NCI-H510A (cell line): Measurements from ENCODE around the gene CD6.
"Not testable (repeated sequence)": the region's sequence is repeated elsewhere in the genome, so short reads cannot be mapped to it uniquely, and the experiment has no call there.

Experiments used
- DNase-seq: peaks from one replicate; lab custom pipeline; 2025; lab: John Stamatoyannopoulos, UW

The CD6 gene

DNA sequence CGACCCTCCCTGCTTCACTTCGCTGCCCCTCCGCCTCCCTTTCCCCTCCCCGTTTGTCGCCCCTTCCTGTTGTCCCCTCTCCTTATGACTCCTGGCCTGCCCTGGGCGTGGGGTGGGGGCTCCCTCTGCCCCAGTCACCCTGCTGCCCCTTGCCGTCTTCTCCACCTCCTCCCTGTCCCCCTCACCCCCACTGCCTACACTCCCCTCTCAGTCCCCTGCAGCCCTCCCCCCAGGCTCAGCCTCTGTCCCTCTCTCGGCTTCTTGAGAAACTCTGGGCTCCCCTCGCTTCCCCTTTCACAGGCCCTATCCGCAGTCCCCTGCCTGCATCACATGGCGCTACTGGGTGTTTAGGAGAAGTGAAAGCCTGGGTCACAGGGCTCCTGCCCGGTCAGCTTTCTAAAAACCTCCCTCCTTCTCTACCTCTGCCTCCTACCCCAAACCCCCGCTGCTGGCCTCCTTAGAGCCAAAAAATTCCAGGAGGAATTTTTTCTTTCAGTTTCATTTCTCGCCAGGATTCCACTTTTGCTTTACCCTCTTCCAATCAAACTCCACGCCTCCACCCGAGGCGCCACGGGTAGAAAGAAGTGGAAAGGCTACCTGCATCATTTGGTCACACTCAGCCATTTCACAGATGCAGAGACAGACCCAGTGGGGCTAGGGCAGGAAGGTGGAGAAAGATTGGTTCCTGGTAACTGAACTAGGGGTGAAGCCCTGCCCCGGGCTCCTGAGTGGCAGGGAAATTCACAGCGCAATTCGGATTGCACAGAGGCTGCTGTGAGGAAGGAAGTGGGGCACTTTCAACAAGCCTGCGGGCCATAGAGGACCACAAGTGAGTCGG is 19.4 kb upstream of the CD6 start, which contains the start of gene SLC15A3:
Gene SLC15A3 (minus strand): TSS at position 273 of the 838 bp plus-strand sequence. CDS start 625 bp downstream, outside the sequence.
- no peak for DNase-seq

DNA sequence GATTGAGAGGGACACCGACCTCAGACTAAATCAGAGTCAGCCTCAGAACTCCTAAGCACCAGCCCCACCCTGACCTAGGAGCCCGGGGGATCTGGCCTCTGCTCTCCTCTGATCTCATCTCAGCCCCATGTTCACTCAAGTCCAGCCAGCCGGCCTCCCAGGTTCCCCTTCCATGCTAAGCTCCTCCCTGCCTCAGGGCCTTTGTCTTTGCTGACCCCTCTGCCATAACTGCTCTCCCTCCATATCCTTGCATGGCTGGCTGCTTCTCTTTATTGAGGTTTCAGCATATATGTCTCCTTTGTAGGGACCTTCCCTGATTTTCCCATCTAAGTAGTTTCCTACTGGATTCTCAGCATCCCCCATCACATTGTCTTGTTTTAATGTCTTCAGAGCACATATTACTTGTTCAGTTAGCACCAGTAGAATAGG is 18.7 kb upstream of the CD6 start:
- no peak for DNase-seq

DNA sequence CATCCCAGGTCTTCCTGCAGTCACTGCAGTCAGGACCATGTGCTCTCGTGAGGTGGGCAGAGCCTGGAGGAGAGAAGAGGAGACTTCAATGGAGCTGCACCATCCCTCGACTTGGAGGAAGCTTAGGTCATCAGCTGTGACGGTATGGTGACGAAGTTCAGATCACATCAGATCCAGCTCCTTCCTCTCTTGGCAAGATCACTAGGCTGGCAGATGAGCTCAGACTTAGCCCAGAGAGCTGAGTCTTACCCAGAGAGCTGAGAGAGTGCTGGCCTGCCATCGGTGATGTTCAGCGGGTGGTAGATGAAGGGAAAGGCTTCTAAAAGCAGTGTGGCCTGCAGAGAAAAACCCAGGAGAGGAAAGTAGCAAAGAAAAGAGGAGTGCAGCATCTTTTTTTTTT is 17.7 kb upstream of the CD6 start:
- no peak for DNase-seq

DNA sequence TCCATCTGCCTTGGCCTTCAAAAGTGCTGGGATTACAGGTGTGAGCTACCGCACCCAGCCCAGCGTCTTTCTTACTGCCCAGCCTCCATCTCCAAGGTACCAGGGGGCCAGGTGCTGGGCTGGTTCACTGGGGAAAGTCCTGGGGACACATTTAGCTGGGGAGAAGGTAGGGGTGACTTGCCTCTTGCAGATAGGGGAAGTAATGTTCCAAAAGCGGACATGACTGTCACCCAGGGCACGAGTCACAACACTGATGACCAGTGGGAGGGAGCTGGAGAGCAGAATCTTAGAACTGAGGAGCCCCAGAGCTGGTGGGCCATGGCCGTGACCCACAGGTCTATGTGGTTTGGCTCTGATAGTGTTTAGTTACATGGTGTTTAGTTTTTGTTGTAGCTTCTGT is 17.1 kb upstream of the CD6 start:
- no peak for DNase-seq

DNA sequence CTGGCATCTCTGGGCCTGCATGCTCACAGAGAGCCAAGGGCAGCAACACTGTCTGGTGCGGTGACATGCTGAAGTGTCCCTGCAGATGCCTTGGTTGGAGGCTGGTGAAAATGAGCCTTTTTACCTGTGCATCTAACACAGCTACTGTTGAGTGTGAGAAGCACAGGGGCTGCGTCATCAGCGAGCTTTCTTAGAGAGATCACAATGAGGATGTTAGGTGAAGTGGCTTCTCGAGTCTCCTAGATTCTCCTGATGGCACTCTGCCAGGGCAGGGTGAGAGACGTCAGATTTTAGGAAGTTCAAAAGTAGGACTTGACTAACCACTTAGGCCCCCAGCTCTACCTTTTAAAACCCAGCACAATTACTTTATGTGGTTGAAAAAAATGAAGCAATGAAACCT is 15.9 kb upstream of the CD6 start:
- DNase-seq = no peak

DNA sequence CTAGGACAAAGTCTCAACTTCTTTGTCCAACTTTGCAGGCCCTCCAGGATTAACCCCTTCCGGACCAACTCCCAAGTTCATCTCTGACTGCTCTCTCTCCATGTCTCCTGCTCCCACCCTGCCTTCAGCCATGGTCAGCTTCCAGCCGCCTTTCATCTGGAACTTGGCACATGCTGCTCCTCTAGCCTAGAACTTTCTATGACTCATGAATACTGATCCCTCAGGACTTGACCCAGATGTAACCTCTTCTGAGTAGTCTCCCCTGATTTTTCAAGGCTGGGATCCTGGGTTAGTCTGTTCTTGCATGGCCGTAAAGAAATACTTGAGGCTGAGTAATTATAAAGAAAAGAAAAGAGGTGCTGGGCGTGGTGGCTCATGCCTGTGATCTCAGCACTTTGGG is 14.3 kb upstream of the CD6 start:
- DNase-seq = no peak

DNA sequence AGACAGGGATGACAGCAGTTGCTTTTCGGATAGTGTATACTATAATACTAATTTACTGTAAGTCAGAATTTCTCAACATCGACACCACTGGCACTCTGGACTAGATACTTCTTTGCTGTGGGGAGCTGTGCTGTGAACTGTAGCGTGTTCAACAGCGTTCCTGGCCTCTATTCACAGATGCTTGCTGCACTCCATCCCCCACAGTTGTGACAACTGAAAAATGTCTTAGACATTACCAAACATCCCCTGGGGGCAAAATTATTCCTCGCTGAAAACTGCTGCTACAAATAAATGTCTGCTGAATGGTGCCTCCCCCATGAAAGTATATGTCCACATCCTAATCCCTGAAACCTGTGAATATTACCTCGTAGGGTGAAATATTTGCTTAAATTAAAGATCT is 12.0 kb upstream of the CD6 start:
- no peak for DNase-seq

DNA sequence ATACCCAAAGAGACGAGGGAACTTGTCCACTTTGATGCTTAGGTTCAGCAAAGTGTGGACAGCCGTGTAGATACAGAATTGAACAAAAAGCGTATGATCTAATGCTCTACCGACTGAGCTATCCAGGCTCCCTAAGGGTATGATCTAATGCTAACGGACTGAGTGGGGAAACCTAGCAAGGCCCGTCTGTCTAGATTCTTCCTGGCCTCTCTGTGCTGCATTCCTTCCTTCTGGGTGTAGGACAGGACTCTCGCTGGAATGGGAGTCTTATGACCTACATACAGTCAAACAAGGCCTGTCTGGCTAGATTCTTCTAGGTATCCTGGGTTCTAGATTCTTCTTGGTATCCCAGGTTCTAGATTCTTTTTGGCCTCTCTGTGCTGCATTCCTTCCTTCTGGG is 11.1 kb upstream of the CD6 start:
- no peak for DNase-seq

DNA sequence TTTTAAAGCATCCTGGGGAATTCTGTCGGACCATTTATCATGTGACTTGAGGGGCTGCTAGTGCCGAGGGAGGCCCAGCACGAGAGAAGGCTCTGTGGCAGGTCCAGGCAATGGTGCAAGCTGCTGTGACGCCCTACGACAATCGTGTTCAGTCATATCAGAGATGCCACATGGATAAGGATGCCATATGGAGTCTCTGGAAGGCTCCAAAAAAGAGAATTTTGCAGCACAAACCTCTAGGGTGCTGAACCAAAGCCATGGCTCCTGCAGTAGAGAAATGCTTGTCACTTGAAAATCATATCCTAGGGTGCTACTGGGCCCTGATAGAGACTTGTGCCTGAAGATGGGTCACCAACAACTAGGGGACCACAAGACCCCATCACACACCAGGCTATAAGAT is 6.7 kb upstream of the CD6 start:
- no peak for DNase-seq

DNA sequence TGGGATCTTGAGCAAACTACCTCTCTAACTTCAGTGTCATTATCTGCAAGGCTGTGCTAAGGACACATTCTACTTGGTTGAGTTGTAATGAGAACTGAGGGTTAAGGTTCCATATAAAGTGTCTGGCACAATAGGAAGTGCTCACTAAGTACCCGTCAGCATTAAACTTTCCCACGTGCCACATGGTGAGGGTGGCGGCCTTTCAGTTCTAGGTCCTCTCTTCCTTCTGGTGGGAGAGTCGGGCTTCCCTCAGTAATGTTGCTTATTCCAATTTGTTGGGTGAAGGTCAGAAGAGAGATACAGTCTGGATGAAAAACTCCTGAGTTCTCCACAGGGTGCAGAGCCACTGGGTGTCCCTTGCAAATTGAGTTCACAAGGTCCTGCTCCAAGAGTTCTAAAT is 4.6 kb upstream of the CD6 start:
- DNase-seq = no peak

DNA sequence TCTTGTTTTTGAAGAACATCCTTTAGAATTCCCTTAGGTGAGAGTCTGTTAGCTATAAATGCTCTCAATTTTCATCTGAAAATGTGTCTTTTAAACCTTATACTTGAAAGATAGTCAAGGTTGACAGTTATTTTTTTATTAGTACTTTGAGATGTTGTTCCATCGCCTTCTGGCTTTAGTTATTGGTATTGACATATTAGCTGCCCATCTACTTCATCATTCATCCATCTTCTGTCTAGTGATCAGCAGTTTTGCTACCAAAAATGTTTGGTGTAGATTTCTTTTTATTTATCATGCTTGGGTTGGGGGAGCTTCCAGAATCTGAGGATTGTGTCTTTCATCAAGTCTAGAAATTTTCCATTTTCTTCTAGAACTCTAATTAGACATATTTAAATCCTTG is 3.3 kb upstream of the CD6 start:
- no peak for DNase-seq

DNA sequence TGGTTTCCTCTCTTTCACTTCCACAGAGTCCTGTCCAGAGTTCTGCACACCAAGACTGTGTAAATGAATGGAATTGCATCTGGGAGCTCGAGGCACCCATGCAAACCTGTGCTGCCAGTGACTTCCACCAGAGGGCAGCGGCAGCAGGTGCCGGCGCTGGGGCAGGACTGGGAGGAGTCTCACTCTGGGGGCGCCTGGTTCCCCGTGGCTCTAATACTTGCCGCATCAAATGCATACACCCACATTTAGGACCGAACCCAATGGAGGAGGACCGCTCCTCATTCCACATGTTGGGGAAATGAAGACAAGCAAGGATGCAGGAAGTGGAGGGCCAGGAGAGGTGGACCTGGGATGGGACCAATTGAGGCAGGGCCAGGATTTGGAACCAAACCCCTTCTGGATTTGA is 1.1 kb upstream of the CD6 start:
- DNase-seq = no peak

DNA sequence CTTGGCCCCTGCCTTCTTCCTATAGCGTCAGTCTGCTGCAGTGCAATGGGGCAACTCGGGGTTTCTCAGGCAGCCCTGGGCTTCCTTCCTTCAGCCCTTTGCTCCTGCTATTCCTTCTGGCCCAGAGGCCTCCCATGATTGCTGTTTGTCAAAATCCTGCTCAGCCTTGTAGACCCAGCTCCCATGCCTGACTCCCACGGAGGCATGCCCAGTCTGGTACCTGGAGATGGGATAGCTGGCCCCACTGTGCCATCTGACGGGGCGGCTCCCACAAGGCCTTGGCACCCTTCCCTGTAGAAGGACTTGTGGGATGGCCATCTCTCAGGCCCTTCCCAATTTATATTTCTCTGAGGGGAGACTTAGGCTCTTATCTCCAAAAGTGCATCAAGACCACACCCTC is 590 bp upstream of the CD6 start:
- DNase-seq = no peak

DNA sequence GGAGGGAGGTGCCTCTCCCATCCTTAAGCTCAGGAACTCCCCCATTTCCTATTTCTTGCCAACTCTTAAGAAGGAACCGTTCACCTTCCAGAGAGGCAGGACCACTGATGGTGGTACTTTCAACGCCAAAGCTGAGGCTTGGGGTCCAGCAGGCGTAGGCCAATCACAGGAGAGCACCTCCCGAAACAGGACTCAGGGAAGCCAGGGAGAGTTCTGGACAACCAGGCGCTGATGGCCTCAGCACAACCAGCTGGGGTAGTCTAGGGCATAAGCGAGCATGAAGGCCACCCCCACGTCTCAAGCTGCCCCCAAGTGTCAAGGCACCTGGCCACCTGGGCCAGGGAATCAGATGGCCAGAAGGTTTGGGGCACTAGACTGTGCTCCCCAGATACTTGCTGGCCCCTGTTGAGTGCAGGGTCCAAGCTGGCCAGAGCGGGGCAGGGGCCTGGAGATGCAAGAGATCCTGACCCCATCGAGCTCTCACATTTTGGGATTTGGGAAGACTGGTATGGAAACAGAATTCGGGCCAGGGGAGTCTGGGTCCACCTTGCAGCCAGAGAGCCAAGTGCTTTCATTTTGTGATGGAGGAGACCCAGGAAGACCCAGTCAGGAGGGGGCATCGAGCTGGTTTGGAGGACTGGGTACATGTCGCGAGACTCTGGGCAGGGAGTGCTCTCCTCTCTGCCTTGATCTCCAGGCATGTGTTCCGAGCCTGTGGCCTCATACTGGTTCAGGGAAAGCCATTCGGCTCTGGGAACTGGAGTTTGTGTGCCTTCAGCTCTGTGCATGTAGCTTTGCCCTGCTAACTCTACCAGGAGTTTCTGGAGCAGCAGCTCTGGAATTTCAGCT is 926 bp downstream of the CD6 start:
- DNase-seq = no peak

DNA sequence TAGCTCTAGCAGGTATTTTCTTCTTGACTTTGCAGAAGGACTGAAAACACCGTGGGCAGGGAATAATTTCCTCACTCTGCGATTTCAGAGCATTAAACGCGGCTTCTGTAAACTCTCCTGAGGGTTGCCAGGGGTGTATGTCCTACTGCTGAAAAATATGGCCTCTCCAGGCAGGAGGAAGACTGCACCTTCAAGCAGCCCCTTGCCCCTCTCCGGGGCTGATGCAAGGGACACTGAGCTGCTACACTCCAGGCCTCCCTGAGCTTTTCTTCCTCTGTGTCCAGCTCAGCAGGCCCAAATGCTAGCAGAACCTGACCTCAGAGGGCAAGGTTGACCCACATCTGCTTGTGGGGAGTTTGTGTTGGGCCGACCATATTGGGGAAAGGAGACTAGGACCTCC is 2.2 kb downstream of the CD6 start:
- no peak for DNase-seq

DNA sequence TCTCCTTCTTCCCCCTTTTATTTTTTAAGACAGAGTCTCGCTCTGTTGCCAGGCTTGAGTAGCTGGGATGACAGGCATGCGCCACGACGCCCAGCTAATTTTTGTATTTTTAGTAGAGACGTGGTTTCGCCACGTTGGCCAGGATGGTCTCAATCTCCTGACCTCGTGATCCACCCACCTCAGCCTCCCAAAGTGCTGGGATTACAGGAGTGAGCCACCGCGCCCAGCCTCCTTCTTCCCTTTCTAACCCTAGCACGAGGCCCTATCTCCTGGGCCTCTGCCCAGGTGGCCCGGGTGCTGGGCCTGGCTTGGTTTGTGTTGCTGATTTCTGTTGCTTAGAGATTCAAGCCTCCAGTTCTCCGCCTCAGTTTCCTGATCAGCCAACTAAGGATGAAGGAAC is 2.8 kb downstream of the CD6 start:
- DNase-seq = not testable (repeated sequence)

DNA sequence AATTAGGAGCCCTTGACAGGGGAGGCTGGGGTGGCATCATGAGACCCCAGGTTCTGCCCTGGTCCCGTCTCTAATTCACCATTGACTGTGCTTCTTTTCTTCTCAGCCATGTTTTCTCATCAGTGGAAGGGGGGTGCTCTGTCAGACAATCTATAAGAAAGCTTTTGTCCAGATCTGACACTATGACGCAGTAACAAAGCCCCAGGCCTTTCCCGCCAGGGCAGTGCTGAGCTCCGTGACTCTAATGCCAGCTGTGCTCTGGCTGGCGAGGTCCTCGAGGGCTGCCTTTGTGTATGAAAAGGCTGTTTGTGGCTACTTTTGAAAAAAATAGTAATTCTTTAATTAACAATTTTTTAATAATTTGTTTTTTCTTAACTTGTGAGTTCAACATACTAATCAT is 3.2 kb downstream of the CD6 start:
- DNase-seq = no peak

DNA sequence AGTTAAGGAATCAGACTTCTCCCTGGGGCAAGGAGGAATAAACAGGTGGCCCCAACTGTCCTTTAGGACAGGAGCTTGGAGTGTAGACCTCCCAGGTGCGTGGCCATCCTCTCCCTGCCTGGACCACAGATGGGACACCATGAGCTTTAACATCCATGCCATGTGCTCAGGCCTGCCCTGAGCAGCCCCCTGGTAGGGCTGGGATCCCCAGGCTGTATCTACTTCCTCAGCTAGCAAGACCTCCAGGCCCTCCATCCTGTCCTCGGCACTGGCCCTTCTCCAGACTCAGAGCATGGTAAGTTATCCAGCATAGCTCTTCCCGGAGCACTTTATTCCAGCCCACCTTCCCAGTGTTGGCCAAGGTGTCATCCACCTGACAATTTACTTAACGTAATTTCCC is 5.7 kb downstream of the CD6 start:
- DNase-seq = no peak

DNA sequence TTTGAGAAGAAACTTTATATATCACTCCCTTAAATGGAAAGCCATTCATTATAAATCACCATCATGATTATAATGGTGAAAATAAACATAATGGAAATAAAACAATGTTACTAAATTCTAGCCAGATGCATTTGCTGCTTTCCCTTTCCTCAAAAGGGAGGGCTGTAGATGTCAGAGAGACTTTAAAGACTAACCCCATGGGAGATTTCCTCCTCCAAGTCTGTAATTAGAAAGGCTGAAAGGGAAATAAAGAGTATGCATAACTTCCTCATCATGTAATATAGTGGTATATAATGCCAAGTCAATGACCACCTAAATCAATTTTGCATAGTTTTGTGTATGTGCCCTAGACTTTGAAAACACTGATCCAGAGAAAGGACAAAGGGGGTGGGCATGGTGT is 6.4 kb downstream of the CD6 start:
- no peak for DNase-seq

DNA sequence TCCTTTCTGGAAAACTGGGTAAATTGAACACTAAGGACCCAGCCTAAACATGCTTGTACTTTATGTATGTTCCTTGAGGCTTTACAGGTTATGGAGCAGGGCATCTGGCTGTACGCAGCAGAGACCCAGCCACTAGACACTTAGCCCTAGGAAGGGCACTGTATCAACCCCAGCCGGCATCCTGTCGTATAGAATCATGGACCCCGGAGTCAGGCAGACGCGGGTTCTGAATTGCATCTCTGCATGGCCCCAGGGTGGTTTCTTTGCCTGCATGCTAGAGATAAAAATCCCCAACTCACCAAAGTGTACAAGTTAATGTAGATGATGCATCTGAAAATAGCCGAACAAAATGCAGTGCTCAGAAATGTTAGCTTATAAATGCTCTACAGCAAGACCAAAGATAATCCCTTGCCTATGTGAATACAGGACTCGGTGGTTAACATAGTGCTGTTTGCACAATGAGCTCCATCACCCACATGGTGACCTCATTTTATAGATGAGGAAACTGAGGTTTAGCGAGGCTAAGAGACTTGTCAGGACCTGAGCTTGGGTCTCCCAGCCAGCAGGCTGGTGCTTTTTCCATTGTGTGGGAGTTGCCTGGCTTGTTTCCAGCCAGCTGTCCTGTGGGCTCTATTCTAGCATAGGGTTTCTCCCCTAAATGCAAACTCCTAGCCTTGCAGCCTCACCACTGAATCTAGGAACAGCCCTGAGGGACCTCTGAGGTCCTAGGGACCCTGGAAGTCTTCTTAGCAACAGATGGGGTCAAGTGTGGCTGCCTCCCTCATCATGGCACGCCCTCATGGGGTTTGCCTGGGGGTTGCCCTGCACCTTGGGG is 7.3 kb downstream of the CD6 start:
- no peak for DNase-seq

DNA sequence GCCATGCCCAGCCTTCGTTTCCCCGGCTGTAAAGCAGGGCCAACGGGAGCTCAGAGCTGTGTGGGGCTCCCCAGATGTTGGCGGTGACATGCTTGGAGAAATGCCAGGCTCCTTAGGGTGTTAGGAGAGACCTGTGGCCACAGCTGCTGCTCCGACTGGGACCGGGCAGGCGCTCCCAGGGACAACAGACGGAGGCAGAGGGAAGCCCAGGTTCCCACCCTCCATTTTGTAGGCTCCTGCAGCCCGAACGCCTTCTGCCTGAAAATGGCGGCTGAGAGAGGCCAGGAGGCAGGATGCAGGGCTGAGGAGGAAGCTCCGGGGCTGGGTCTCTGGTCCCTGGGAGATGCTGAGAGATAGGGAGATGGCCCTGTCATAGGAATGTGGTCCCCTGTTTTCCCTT is 10.0 kb downstream of the CD6 start:
- no peak for DNase-seq

DNA sequence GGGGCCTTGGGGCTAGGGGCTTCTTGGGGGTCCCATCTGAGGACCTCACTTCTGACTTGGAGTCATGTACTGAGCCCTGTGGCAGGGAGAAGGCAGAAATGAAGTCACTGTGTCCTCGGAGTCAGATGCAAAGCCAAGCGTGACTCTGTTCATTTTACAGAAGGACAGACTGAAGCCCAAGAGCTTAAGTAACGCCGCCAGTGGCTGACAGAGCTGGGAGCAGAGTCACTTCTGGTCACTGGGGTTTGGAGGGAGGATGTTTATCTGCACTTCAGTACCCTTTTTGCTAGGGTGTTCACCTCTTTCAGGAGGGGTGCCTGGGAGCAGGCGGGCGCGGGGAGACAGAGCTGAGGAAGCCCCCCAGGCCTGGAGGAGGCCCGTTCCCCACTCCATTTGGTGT is 10.7 kb downstream of the CD6 start:
- DNase-seq = no peak
